Measurements from ENCODE around the gene MAP4K3. TPM values are rescaled to one million over a fixed set of nuclear protein-coding genes. Genes with fewer than 3 reads are reported as not detected.

Gene MAP4K3
- total and polyA plus RNA-seq, 5 donors, result 18.7 to 50.0 (median 39.5) TPM

DNA sequence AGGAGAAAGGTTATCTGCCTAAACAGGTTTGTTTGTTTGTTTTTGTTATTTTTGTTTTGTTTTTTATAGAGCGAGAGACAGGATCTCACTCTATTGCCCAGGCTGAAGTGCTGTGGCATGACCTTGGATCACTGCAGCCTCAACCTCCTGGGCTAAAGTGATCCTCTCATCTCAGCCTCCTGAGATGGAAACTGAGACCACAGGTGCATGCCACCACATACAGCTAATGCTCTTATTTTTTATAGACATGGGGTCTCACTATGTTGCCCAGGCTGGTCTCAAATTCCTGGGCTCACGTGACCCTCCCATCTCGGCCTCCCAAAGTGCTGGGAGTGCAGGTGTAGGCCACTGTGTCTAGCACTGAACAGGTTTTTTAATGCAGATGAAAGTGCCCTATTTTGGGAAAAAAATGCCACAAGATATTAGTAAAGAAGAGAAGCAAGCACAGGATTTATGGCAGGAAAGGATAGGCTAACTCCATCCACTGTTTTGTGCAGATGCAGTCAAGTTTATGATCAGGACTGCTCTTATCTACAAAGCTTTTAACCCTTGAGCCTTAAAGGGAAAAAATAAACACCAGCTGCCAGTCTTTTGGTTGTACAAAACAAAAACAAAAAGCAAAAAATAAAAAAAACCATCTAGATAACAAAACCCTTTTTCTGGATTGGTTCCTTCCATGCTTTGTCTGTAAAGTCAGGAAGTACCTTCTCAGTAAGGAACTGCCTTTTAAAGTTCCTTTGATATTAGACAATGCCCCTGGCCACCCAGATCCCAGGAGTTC is 29.4 kb downstream of the MAP4K3 start:
- Histone ChIP-seq H3K4me1 (ENCODE audit: control insufficient read depth, insufficient read depth, low read length) (peaks cover 24% of the 10 kb centered on the region), H3K27me3 (ENCODE audit: control insufficient read depth, insufficient read depth) (no peaks in the 10 kb centered on the region), H3K9me3 (ENCODE audit: control insufficient read depth, low read length) (no peaks in the 10 kb centered on the region), H3K27ac (ENCODE audit: low read length) (peak overlapping the region; percentile 5), H3K4me3 (ENCODE audit: low read length) (no peak overlapping the region)
- no peak for ATAC-seq
- peak in 1 of 3 donors; percentile 27 for DNase-seq
- intact Hi-C loops (cut with DNase I), result no loop called here
- 97% methylated on average over 3 of the region's 3 CpGs for WGBS

DNA sequence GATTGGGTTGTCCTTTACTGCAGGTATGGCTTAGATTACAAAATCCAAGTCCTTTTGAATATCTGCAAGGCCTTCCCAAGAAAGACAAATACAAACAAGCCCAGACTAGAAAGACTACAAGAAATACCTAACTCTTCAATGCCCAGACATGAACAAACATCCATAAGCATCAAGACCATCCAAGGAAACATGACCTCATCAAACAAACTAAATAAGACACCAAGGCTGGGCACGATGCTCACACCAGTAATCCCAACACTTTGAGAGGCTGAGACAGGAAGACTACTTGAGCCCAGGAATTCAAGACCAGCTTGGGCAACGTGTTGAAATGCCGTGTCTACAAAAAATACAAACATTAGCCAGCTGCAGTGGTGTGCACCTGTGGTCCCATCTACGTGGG is 31.7 kb downstream of the MAP4K3 start:
- ATAC-seq, result no peak
- Histone ChIP-seq H3K4me3 (ENCODE audit: low read length) (no peak overlapping the region), H3K9me3 (ENCODE audit: control insufficient read depth, low read length) (no peaks in the 10 kb centered on the region), H3K4me1 (ENCODE audit: control insufficient read depth, insufficient read depth, low read length) (peaks cover 27% of the 10 kb centered on the region), H3K27ac (ENCODE audit: low read length) (no peak overlapping the region), H3K27me3 (ENCODE audit: control insufficient read depth, insufficient read depth) (no peaks in the 10 kb centered on the region)
- DNase-seq, result no peak
- WGBS, result 84% methylated on average over 4 of the region's 4 CpGs
- intact Hi-C loops (cut with DNase I), result no loop called here

DNA sequence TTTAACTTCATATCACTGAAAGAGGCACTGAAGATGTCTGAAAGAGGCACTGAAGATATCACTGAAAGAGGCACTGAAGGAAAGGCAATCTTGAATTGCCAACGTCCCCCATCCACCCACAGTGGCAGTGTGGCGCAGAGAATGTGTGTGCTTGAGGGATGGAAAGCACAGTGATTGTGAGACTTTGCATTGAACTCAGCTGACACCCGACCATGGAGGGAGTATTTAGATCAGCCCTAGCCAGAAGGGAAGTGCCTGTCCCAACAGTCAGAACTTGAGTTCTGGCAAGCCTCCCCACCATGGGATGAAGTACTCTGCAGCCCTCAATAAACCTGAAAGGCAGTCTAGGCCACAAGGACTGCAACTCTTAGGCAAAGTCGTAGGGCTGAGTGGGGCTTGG is 33.8 kb downstream of the MAP4K3 start:
- no peaks in the 10 kb centered on the region for H3K9me3 ChIP-seq (ENCODE audit: control insufficient read depth, low read length)
- no peak for DNase-seq
- ATAC-seq, result peak; percentile 19 to 73
- 53% methylated on average over 4 of the region's 4 CpGs for WGBS
- intact Hi-C loops (cut with DNase I), result no loop called here
- H3K27me3 ChIP-seq (ENCODE audit: control insufficient read depth, insufficient read depth), result no peaks in the 10 kb centered on the region
- H3K4me3 ChIP-seq (ENCODE audit: low read length), result no peak overlapping the region
- H3K4me1 ChIP-seq (ENCODE audit: control insufficient read depth, insufficient read depth, low read length), result peaks cover 30% of the 10 kb centered on the region
- no peak overlapping the region for H3K27ac ChIP-seq (ENCODE audit: low read length)

DNA sequence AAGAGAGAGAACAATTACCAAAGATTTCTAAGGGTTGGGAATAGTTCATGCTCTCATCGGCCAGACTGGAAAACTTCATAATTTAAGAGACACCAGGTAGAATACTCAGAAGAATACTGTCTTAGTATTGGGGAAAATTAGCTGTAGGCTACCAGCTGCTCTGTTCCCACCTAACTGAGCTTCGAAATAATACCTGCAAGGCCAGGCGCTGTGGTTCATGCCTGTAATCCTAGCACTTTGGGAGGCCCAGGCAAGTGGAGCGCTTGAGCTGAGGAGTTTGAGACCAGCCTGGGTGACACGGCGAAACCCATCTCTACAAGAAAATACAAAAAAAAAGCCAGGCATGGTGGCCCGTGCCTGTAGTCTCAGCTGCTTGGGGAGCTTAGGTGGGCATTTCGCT is 35.8 kb downstream of the MAP4K3 start:
- H3K27me3 ChIP-seq (ENCODE audit: control insufficient read depth, insufficient read depth), result no peaks in the 10 kb centered on the region
- H3K4me1 ChIP-seq (ENCODE audit: control insufficient read depth, insufficient read depth, low read length), result peaks cover 25% of the 10 kb centered on the region
- intact Hi-C loops (cut with DNase I), result no loop called here
- 90% methylated on average over 8 of the region's 8 CpGs for WGBS
- no peak for ATAC-seq
- DNase-seq, result no peak
- H3K4me3 ChIP-seq (ENCODE audit: low read length), result no peak overlapping the region
- H3K27ac ChIP-seq (ENCODE audit: low read length), result no peak overlapping the region
- no peaks in the 10 kb centered on the region for H3K9me3 ChIP-seq (ENCODE audit: control insufficient read depth, low read length)

DNA sequence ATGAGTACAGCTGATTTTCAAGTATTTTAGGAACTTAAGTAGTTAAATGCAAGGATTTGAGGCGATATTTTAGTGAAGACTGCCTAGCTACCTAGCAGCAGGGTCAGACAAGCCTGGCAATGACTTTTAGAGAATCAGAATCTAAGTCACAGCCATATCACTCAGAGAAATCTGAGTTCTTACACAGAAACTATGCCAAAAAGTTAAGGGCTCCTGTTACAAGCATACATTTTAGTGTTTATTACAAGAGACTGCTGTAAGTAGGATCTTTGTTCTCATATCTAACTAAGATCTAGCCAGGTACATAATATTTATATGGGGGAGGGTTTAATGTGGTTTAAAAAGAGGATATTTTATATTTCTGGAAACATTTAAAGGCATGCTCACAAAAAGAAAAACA is 37.5 kb downstream of the MAP4K3 start:
- 66% methylated on average over 1 of the region's 1 CpG for WGBS
- Histone ChIP-seq H3K9me3 (ENCODE audit: control insufficient read depth, low read length) (no peaks in the 10 kb centered on the region), H3K27ac (ENCODE audit: low read length) (no peak overlapping the region), H3K27me3 (ENCODE audit: control insufficient read depth, insufficient read depth) (no peaks in the 10 kb centered on the region), H3K4me3 (ENCODE audit: low read length) (no peak overlapping the region), H3K4me1 (ENCODE audit: control insufficient read depth, insufficient read depth, low read length) (peaks cover 27% of the 10 kb centered on the region)
- DNase-seq (no peak), ATAC-seq (no peak)
- intact Hi-C loops (cut with DNase I), result no loop called here

GRCh38 chr2:39395313-39395712 is 41.8 kb downstream of the MAP4K3 start:
- no peak overlapping the region for H3K4me3 ChIP-seq (ENCODE audit: low read length)
- 71% methylated on average over 2 of the region's 2 CpGs for WGBS
- ATAC-seq (no peak), DNase-seq (no peak)
- H3K27me3 ChIP-seq (ENCODE audit: control insufficient read depth, insufficient read depth), result no peaks in the 10 kb centered on the region
- intact Hi-C loops (cut with DNase I), result no loop called here
- H3K4me1 ChIP-seq (ENCODE audit: control insufficient read depth, insufficient read depth, low read length), result peaks cover 14% of the 10 kb centered on the region
- no peak overlapping the region for H3K27ac ChIP-seq (ENCODE audit: low read length)
- H3K9me3 ChIP-seq (ENCODE audit: control insufficient read depth, low read length), result no peaks in the 10 kb centered on the region

DNA sequence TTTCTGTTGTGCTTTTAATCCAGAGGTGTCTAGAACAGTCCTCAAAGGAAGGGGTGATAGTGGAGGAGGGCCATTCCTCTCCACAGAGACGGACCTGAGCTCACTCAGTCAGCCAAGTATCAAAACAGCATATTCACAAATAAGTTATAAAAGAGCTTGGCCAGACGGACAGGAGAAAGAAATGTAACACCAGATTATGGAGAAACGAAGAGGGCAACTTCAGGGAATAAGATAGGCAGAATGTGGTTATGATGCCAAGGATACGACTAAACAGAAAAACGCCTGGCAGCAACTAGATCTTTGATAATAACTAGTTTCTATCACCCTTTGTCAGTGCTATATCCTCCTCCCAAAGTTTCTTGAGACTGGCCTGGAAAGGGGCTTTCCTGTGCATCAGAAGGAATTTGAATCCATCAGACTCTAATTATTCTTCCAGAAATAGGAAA is 42.5 kb downstream of the MAP4K3 start:
- WGBS, result 25% methylated on average over 5 of the region's 5 CpGs
- intact Hi-C loops (cut with DNase I), result no loop called here
- DNase-seq (no peak), ATAC-seq (peak; percentile 54)
- no peaks in the 10 kb centered on the region for H3K27me3 ChIP-seq (ENCODE audit: control insufficient read depth, insufficient read depth)
- H3K4me3 ChIP-seq (ENCODE audit: low read length), result no peak overlapping the region
- H3K4me1 ChIP-seq (ENCODE audit: control insufficient read depth, insufficient read depth, low read length), result peaks cover 12% of the 10 kb centered on the region
- no peaks in the 10 kb centered on the region for H3K9me3 ChIP-seq (ENCODE audit: control insufficient read depth, low read length)
- H3K27ac ChIP-seq (ENCODE audit: low read length), result peak overlapping the region; percentile 81

DNA sequence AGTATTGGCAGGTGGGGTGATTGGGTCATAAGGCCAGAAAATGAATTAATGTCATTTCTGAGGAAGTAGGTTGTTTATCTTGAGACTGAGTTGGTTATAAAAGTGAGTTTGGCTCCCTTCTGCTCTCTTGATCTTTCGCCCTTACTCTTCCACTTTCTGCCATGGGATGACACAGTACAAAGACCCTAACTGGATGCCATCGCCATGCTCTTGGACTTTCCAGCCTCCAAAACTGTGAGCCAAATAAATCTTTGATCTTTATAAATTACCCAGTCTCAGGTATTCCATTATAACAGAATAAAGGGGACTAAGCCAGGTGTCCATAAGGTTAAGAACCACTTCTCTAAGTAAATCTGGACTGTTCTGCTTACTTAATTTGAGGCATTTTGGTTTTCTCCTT is 44.4 kb downstream of the MAP4K3 start:
- no peak overlapping the region for H3K4me3 ChIP-seq (ENCODE audit: low read length)
- 64% methylated on average over 2 of the region's 2 CpGs for WGBS

GRCh38 chr2:39390216-39390615 is 46.9 kb downstream of the MAP4K3 start:
- Histone ChIP-seq H3K9me3 (ENCODE audit: control insufficient read depth, low read length) (no peaks in the 10 kb centered on the region), H3K4me3 (ENCODE audit: low read length) (no peak overlapping the region), H3K27ac (ENCODE audit: low read length) (no peak overlapping the region), H3K4me1 (ENCODE audit: control insufficient read depth, insufficient read depth, low read length) (peaks cover 10% of the 10 kb centered on the region), H3K27me3 (ENCODE audit: control insufficient read depth, insufficient read depth) (no peaks in the 10 kb centered on the region)
- DNase-seq (no peak), ATAC-seq (no peak)
- intact Hi-C loops (cut with DNase I), result no loop called here
- WGBS, result 91% methylated on average over 4 of the region's 4 CpGs

More for the DNA sequence above, 44.4 kb downstream of the MAP4K3 start:
- ATAC-seq, result no peak
- peaks cover 9% of the 10 kb centered on the region for H3K4me1 ChIP-seq (ENCODE audit: control insufficient read depth, insufficient read depth, low read length)
- no peaks in the 10 kb centered on the region for H3K9me3 ChIP-seq (ENCODE audit: control insufficient read depth, low read length)
- H3K27ac ChIP-seq (ENCODE audit: low read length), result no peak overlapping the region
- no peak for DNase-seq
- H3K27me3 ChIP-seq (ENCODE audit: control insufficient read depth, insufficient read depth), result no peaks in the 10 kb centered on the region
- intact Hi-C loops (cut with DNase I), result no loop called here

DNA sequence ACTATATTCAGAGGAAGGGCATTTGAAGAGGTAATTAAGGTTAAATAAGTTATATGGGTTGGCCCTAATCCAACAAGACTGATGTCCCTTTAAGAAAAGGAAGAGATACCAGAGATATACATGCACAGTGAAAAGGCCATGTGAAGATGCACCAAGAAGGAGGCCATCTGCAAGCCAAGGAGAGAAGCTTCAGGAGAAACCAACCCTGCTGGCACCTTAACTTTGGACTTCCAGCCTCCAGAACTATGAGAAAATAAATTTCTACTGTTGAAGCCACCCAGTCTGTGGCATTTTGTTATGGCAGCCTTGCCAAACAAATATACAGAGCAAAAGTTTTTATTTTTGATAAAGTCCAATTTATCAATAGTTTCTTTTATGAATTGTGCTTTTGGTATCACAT is 51.0 kb downstream of the MAP4K3 start:
- no peak for DNase-seq
- H3K4me1 ChIP-seq (ENCODE audit: control insufficient read depth, insufficient read depth, low read length), result peaks cover 8% of the 10 kb centered on the region
- no peak overlapping the region for H3K4me3 ChIP-seq (ENCODE audit: low read length)
- no peak for ATAC-seq
- no peak overlapping the region for H3K27ac ChIP-seq (ENCODE audit: low read length)
- no peaks in the 10 kb centered on the region for H3K27me3 ChIP-seq (ENCODE audit: control insufficient read depth, insufficient read depth)
- intact Hi-C loops (cut with DNase I), result loop anchor here in 2 of 4 donors (5.0 to 10.0 kb wide), 3 partner anchors 46 to 309 kb away; no protein-coding TSS in a partner anchor
- H3K9me3 ChIP-seq (ENCODE audit: control insufficient read depth, low read length), result no peaks in the 10 kb centered on the region

DNA sequence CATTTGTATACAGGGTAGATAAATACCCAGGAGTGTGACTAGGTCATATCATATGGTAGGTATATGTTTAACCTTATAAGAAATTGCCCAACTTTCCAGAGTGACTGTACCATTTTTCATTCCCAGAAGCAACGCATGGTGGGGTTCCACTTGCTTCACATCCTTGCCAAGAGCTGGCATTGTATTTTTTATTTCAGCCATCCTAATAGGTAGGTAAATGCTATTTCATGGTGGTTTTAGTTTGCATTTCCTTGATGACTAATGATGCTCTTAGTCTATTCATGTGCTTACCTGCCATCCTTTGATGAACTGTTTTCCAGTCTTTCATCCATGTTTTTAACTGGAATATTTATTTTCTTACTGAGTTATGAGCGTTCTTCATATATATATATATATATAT is 51.9 kb downstream of the MAP4K3 start:
- no peak overlapping the region for H3K4me3 ChIP-seq (ENCODE audit: low read length)
- H3K27me3 ChIP-seq (ENCODE audit: control insufficient read depth, insufficient read depth), result no peaks in the 10 kb centered on the region
- intact Hi-C loops (cut with DNase I), result loop anchor here in 2 of 4 donors (5.0 to 10.0 kb wide), 3 partner anchors 47 to 310 kb away; no protein-coding TSS in a partner anchor
- over 99% methylated on average over 2 of the region's 2 CpGs for WGBS
- peaks cover 8% of the 10 kb centered on the region for H3K4me1 ChIP-seq (ENCODE audit: control insufficient read depth, insufficient read depth, low read length)
- no peak for DNase-seq
- H3K27ac ChIP-seq (ENCODE audit: low read length), result no peak overlapping the region
- no peak for ATAC-seq
- no peaks in the 10 kb centered on the region for H3K9me3 ChIP-seq (ENCODE audit: control insufficient read depth, low read length)

Data from right cardiac atrium (tissue), 5 donors.